GM03348 (cell line): ENCODE data around the gene APOM.

Source experiments
- DNase-seq: peaks from one replicate; pipeline ENCODE4 v3.0.0; 2012; ENCODE audit warnings: low spot score

Gene APOM

DNA sequence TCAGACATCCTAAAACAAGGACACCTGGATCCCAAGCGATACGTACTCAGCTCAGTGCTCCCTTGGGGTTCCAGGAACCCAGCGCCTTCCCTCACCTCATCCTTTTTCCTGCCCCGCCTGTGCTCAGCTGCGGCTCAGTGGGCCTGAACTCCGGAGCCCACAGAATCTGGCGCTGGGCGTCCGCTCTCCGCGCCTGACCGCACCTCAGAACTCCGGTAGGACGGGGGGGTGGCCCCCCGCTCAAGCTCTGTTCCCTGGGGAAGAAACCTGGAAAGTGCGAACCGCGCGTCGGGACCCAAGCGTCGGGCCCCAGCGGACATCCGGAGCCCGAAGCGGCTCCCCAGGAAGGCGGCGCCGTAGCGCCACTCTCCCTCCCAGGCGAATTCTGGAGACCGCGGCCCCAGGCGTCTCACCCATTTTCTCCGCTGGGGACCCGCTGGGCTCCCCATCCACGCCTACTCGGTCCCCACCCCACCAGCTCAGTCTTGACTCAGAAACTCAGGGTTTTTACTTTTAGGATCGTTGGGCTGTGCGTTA lies 25.5 kb downstream of the APOM start:
- DNase-seq, result peak; percentile 80

GRCh38 chr6:31683591-31683990 lies 27.9 kb downstream of the APOM start:
- no peak for DNase-seq

- DNase-seq, result no peak
Measured at GRCh38 chr6:31686483-31686882, 30.8 kb downstream of the APOM start.

DNA sequence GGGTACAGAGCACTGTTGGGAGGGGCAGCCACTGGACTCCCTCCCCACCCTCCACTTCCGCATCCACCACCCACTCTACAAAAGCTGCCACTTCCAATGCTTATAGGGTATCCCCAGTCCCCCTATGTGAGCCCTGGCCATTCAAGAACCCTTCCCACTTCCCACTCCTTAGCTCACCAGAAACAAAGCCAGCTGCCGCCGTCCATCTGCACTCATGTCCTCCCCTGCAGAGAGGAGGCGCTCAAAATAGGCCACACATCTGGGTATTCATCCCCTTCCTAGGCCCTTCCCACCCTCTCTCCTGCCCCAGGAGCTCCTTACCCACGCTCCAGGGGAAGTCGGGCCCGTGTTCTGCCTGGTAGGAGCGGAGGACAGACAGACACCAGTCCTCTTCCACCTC lies 31.6 kb downstream of the APOM start:
- DNase-seq, result no peak

- no peak for DNase-seq
Measured at GRCh38 chr6:31687860-31688693, 32.4 kb downstream of the APOM start.

GRCh38 chr6:31689249-31690110 lies 33.8 kb downstream of the APOM start:
- peak; percentile 21 for DNase-seq

GRCh38 chr6:31690231-31691077 lies 34.8 kb downstream of the APOM start:
- no peak for DNase-seq

DNA sequence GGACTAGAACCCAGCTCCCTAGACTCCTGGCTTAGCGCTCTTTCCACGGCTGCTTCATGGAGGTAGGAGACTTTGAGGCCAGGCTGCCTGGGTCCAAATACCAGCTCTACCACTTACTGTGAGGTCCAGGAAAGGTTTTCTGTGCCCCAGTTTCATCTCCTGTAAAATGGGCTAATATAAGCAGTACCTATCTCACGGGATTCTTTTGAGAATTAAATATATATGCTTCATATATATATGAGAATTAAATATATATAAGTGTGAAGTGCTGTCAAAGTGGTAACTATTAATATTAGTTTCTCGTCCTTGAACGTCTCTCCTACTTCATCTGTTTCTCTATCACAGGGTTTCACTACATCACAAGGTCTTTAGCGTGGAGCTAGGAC lies 35.4 kb downstream of the APOM start:
- no peak for DNase-seq

DNA sequence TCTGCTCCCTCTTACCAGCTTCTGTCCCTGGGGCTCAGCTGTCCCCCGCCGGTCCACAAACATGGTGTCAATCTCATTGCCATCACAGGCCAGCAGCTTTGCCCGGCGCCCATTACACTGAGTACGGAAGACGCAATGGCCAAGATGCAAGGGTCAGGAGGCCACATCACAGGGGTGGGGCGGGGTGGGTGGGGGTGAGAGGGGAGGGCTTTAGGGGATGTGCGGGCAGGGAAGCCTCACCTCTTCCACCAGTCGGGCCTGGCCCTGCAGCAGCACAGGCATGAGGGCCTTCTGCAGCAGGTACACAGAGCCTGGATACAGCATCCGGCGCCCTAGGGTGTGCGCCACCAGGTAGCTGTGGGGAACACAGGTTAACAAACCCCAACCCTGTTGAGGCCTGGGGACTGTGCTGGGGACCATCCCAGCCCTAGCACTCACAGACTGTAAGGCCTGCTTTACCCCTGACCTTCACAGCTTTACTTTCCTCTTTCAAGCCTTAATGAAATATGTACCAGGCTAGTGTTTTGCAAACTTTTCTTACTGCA lies 35.9 kb downstream of the APOM start:
- no peak for DNase-seq

GRCh38 chr6:31692353-31692752 lies 36.7 kb downstream of the APOM start:
- DNase-seq, result no peak

DNA sequence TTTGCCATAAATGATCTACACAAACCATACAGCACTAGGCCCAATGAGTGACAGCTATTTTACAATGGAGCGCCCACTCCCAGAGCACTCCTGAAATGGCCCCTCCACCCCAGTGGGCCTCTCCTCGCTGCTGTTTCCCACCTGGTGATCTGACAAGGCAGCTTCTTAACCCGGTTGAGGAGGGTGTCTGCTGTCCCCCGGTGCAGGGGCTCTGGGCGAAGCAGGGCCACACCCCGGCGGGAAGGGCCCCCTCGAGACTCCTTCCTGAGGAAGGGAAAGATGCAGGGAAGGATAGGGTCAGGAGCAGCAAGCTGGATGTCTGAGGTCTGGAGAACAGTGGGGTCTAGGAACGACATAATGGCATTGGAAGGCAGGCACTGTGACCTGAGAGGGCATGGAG lies 37.2 kb downstream of the APOM start:
- DNase-seq, result no peak

DNA sequence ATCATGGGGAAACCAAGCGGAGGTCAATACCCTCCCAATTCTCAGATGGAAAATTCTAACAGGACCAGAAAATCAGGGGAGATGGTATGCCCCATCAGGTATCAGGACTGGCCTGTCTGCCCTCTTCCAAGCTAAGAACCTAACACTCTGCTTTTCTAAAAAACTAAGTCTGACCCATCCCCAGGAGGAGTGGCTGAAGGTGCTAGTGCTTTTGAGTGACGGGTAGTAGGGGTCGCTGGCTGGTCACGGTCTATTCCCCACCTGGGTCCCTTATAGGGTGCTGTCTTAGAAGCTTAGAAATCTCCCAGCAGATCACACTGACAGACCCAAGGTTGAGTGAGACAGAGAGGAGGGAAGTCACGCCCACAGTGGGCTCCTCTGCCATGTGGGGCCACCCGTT lies 37.8 kb downstream of the APOM start:
- DNase-seq, result no peak

GRCh38 chr6:31697555-31697954 lies 41.9 kb downstream of the APOM start:
- DNase-seq, result no peak

DNA sequence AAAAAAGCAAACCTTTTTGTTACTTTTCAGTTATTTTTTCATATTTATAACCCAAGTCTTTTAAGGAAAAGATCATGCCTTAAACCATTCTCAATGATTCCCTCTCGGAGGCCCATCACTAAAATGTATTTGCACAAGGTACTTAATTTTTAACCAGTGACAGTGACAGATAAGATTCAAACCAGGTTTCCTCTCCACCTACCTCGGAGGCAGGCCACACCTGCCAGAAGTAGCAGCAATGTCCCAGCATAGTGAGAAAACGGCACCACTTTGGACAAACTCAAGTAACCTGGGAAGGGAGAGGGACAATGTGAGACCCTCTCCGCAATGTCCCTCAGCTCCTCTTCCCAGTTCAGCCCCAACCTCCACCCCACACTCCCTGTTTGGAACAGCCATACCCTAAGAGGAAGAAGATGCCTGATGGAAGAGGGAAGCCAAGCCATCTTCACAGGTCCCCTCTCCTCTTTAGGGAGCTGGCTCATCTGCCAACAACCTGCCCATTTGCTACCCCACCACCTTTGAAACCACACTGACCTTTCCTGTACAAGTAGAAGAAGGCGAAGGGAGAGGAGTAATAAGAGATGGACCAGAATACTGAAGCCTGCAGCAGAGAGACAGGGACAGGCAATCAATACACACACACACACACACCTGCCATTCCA lies 45.2 kb downstream of the APOM start:
- DNase-seq, result no peak

DNA sequence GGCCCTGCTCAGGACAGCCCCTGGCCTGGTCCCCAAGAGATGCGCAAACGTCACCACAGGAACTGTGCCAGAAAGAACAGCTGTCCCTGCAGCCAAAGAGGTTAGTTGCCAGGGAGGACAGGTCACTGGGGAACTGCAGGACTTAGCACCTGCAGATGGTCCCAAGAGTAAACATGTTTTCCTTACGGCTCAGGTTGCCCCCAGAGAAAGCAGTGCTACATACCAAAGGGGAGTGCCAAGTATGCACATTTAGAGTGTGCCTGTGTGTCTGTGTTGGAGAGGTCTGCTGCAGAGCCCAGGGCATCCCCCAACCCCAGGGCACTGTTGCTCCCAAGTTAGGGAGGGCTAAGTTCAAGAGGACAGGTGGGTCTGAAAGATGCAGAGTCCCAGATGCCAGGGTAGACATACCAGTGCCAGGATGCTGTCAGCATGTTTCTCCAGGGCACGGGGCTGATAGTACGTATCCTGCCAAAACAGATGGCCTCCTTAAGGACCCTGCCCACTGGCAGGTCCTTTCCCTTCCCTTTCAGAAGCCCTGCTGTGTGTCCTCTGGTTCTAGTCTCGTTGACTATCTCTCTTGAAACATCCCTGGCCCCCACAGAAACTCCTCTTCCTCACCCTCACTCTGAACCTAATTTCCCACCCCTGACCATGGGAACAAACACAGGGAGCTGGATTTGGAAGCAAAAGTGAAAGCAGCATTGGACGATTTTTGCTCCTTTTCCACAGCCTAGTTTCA lies 46.1 kb downstream of the APOM start:
- peak; percentile 42 for DNase-seq

DNA sequence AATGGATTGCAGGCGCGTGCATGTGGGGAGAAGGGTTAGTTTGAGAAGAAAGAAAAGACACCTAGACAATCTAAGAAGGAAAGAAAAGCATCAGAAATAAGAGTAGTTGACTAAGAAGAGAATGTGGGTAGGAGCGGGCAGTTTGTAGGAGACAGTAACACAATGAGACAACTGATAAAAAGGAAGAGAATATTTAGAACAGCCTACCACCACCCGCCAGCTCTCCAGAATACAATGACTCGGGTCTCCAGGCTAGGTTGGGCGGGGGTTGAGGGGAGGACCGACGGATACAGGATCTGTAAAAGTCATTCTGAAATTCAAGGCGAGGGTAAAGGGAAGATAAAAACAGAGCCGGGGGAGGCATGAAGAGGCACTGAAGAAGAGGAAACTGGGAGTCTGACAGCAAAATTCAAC lies 46.7 kb downstream of the APOM start:
- DNase-seq, result no peak

GRCh38 chr6:31702819-31703716 lies 47.4 kb downstream of the APOM start, which contains the start of gene ABHD16A:
ABHD16A (minus strand) TSS chr6:31703324; CDS start chr6:31703281, 43 bp downstream.
- peak; percentile 99 for DNase-seq

DNA sequence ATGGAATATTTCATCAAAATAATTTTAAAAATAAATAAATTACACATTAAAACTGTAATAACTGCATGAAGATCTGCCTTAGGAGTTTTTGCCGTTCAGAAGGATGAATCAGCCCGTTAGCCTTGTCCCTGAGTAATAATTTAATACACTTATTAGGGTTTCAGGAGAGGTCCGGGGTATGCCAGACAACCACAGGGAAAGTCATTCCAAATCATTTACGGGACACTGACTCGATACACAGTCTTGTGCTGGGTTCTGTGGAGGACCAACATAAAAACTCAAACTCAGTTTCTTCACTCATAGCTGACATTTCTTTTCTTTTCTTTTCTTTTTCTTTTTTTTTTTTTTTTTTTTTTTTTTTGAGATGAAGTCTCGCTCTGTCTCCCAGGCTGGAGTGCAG lies 50.2 kb downstream of the APOM start:
- DNase-seq, result no peak

DNA sequence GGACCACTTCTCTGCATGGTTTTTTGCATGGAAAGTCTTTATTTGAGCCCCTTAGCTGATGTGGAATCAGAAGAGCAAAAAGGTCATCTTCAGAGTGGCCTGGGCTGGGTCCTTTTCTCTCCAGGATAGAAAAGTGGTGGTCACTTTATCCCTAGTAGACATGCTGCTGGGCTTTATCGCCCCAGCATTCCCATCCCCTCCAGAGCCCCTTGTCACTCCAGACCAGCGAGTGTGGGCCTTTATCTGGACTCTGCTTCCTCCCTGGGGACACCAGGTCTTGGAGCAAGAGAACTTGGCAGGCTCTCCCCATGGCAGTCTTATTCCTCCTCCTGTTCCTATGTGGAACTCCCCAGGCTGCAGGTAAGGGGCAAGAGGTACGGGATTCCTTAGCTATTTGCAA lies 50.9 kb downstream of the APOM start, which contains the start of gene LY6G6F:
LY6G6F (plus strand) TSS at position 268 of the 400 bp plus-strand sequence; CDS start at position 309, 41 bp downstream.
- DNase-seq, result no peak
